SK-N-SH treated with all-trans-retinoic acid at 6 μM for 48 hours (cell line): ENCODE results near the gene SPG7.
"Not testable (repeated sequence)": the region's sequence is repeated elsewhere in the genome, so short reads cannot be mapped to it uniquely, and the experiment has no call there.

ENCODE experiments used
- ATAC-seq: fragments of 200-7000 bp; cut with Tn5 transposase; 3 replicates; pipeline ENCODE4 v1.9.1; 2020; ENCODE audit warnings: mild to moderate bottlenecking, moderate library complexity
- BACH2 ChIP-seq: fragments of 250-450 bp; sonication (Bioruptor Pico); IDR thresholded peaks from 2 replicates; pipeline ENCODE4 v1.9.0; 2021; ENCODE audit warnings: mild to moderate bottlenecking, borderline replicate concordance
- CSDC2 ChIP-seq: fragments of 250-450 bp; sonication (Bioruptor Pico); IDR thresholded peaks from 2 replicates; pipeline ENCODE4 v1.5.0; 2020; ENCODE audit warnings: mild to moderate bottlenecking, moderate library complexity
- ESRRG ChIP-seq: fragments of 250-450 bp; sonication (Bioruptor Pico); IDR thresholded peaks from 2 replicates; pipeline ENCODE4 v1.6.1; 2021; ENCODE audit warnings: mild to moderate bottlenecking
- GLIS3 ChIP-seq: fragments of 250-450 bp; sonication (Bioruptor Pico); IDR thresholded peaks from 2 replicates; pipeline ENCODE4 v1.5.0; 2020; ENCODE audit warnings: mild to moderate bottlenecking, moderate library complexity
- OSR1 ChIP-seq: fragments of 250-450 bp; sonication (Bioruptor Pico); IDR thresholded peaks from 2 replicates; pipeline ENCODE4 v1.8.0; 2022; ENCODE audit warnings: moderate library complexity, mild to moderate bottlenecking, inconsistent platforms
- PPARA ChIP-seq: fragments of 250-450 bp; sonication (Bioruptor Pico); IDR thresholded peaks from 2 replicates; pipeline ENCODE4 v1.5.0; 2020; ENCODE audit warnings: mild to moderate bottlenecking, borderline replicate concordance
- RARB ChIP-seq: fragments of 250-450 bp; sonication (Bioruptor Pico); IDR thresholded peaks from 2 replicates; pipeline ENCODE4 v1.8.0; 2021; ENCODE audit warnings: mild to moderate bottlenecking, moderate library complexity
- SNAI2 ChIP-seq: fragments of 250-450 bp; sonication (Bioruptor Pico); IDR thresholded peaks from 2 replicates; pipeline ENCODE4 v1.5.0; 2020; ENCODE audit warnings: mild to moderate bottlenecking, moderate library complexity
- TCF4 ChIP-seq: fragments of 250-450 bp; sonication (Bioruptor Pico); IDR thresholded peaks from 2 replicates; pipeline ENCODE4 v1.8.0; 2021; ENCODE audit warnings: mild to moderate bottlenecking, moderate library complexity, borderline replicate concordance
- TOX ChIP-seq: fragments of 250-450 bp; sonication (Bioruptor Pico); IDR thresholded peaks from 2 replicates; pipeline ENCODE4 v1.8.0; 2021; ENCODE audit warnings: mild to moderate bottlenecking, moderate library complexity, borderline replicate concordance
- ZC3H10 ChIP-seq: fragments of 250-450 bp; sonication (Bioruptor Pico); IDR thresholded peaks from 2 replicates; pipeline ENCODE4 v1.5.1; 2021; ENCODE audit warnings: mild to moderate bottlenecking, moderate library complexity
- ZFP3 ChIP-seq: fragments of 250-450 bp; sonication (Bioruptor Pico); IDR thresholded peaks from 2 replicates; pipeline ENCODE4 v1.5.0; 2020; ENCODE audit warnings: mild to moderate bottlenecking, moderate library complexity
- ZFP30 ChIP-seq: fragments of 450-650 bp; formaldehyde crosslinking; IDR thresholded peaks from 2 replicates; pipeline ENCODE4 v1.5.0; 2022; ENCODE audit warnings: mild to moderate bottlenecking, moderate library complexity
- ZNF8 ChIP-seq: fragments of 450-650 bp; formaldehyde crosslinking; IDR thresholded peaks from 2 replicates; pipeline ENCODE4 v1.5.0; 2020; ENCODE audit warnings: mild to moderate bottlenecking, moderate library complexity
- TF ChIP-seq, protein P1 (sequence below): fragments of 250-450 bp; sonication (Bioruptor Pico); IDR thresholded peaks from 2 replicates; pipeline ENCODE4 v1.5.0; 2020; ENCODE audit warnings: mild to moderate bottlenecking, moderate library complexity
- TF ChIP-seq, protein P2 (sequence below): fragments of 250-450 bp; sonication (Bioruptor Pico); IDR thresholded peaks from 2 replicates; pipeline ENCODE4 v1.5.1; 2020; ENCODE audit warnings: low read depth, mild to moderate bottlenecking, moderate library complexity
- TF ChIP-seq, protein P3 (sequence below): fragments of 250-450 bp; sonication (Bioruptor Pico); IDR thresholded peaks from 2 replicates; pipeline ENCODE4 v1.5.1; 2021; ENCODE audit warnings: mild to moderate bottlenecking, moderate library complexity
- TF ChIP-seq, protein P4 (sequence below): fragments of 250-450 bp; sonication (Bioruptor Pico); IDR thresholded peaks from 2 replicates; pipeline ENCODE4 v1.8.0; 2020; ENCODE audit warnings: mild to moderate bottlenecking, moderate library complexity, borderline replicate concordance
- TF ChIP-seq, protein P5 (sequence below): fragments of 250-450 bp; sonication (Bioruptor Pico); IDR thresholded peaks from 2 replicates; pipeline ENCODE4 v1.8.0; 2021; ENCODE audit warnings: low read depth, mild to moderate bottlenecking, moderate library complexity, borderline replicate concordance

The SPG7 gene

DNA sequence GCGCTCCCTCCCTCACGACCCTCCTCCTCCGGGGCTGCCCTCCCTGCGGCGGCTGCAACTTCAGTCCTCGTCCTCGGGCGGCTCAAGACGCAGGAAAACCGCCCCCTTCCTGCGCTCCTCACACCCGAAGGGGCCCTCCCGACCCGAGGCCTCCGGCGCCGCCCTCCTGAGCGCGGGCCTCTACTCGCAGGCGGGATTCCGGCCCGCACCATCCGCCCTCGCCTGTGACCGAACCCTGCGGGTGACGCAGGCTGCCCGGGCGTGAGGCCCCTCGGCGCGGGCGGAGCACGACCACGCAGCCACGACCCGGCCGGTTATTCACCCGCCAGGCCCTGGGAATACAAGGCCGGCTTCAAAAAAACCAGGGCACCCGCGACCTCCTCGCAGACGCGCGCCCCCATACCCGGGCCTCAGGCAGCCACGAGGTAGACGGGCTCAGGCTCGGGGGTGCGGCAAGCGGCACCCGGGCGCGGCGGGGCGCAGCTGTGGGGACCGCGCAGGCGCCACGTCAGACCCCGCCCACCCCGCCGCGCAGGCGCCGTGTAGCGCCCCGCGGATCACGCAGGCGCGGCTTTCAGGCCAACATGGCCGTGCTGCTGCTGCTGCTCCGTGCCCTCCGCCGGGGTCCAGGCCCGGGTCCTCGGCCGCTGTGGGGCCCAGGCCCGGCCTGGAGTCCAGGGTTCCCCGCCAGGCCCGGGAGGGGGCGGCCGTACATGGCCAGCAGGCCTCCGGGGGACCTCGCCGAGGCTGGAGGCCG is at the start of gene SPG7:
Gene SPG7 (plus strand): TSS at position 570 of the 757 bp plus-strand sequence. CDS start 15 bp downstream, at position 585.
- TF ChIP-seq TCF4 (CRISPR knock-in tag) (no peak), ZC3H10 (CRISPR knock-in tag) (no peak), ZNF8 (CRISPR knock-in tag) (no peak), BACH2 (CRISPR knock-in tag) (no peak), OSR1 (CRISPR knock-in tag) (no peak), GLIS3 (CRISPR knock-in tag) (no peak), CSDC2 (no peak), ESRRG (no peak)
- TF ChIP-seq, protein P1, sequence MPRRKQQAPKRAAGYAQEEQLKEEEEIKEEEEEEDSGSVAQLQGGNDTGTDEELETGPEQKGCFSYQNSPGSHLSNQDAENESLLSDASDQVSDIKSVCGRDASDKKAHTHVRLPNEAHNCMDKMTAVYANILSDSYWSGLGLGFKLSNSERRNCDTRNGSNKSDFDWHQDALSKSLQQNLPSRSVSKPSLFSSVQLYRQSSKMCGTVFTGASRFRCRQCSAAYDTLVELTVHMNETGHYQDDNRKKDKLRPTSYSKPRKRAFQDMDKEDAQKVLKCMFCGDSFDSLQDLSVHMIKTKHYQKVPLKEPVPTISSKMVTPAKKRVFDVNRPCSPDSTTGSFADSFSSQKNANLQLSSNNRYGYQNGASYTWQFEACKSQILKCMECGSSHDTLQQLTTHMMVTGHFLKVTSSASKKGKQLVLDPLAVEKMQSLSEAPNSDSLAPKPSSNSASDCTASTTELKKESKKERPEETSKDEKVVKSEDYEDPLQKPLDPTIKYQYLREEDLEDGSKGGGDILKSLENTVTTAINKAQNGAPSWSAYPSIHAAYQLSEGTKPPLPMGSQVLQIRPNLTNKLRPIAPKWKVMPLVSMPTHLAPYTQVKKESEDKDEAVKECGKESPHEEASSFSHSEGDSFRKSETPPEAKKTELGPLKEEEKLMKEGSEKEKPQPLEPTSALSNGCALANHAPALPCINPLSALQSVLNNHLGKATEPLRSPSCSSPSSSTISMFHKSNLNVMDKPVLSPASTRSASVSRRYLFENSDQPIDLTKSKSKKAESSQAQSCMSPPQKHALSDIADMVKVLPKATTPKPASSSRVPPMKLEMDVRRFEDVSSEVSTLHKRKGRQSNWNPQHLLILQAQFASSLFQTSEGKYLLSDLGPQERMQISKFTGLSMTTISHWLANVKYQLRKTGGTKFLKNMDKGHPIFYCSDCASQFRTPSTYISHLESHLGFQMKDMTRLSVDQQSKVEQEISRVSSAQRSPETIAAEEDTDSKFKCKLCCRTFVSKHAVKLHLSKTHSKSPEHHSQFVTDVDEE, result no peak
- TF ChIP-seq, protein P2, sequence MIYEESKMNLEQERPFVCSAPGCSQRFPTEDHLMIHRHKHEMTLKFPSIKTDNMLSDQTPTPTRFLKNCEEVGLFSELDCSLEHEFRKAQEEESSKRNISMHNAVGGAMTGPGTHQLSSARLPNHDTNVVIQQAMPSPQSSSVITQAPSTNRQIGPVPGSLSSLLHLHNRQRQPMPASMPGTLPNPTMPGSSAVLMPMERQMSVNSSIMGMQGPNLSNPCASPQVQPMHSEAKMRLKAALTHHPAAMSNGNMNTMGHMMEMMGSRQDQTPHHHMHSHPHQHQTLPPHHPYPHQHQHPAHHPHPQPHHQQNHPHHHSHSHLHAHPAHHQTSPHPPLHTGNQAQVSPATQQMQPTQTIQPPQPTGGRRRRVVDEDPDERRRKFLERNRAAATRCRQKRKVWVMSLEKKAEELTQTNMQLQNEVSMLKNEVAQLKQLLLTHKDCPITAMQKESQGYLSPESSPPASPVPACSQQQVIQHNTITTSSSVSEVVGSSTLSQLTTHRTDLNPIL (CRISPR knock-in tag), result no peak
- TF ChIP-seq, protein P3, sequence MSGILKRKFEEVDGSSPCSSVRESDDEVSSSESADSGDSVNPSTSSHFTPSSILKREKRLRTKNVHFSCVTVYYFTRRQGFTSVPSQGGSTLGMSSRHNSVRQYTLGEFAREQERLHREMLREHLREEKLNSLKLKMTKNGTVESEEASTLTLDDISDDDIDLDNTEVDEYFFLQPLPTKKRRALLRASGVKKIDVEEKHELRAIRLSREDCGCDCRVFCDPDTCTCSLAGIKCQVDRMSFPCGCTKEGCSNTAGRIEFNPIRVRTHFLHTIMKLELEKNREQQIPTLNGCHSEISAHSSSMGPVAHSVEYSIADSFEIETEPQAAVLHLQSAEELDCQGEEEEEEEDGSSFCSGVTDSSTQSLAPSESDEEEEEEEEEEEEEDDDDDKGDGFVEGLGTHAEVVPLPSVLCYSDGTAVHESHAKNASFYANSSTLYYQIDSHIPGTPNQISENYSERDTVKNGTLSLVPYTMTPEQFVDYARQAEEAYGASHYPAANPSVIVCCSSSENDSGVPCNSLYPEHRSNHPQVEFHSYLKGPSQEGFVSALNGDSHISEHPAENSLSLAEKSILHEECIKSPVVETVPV (CRISPR knock-in tag), result no peak
- TF ChIP-seq, protein P4, sequence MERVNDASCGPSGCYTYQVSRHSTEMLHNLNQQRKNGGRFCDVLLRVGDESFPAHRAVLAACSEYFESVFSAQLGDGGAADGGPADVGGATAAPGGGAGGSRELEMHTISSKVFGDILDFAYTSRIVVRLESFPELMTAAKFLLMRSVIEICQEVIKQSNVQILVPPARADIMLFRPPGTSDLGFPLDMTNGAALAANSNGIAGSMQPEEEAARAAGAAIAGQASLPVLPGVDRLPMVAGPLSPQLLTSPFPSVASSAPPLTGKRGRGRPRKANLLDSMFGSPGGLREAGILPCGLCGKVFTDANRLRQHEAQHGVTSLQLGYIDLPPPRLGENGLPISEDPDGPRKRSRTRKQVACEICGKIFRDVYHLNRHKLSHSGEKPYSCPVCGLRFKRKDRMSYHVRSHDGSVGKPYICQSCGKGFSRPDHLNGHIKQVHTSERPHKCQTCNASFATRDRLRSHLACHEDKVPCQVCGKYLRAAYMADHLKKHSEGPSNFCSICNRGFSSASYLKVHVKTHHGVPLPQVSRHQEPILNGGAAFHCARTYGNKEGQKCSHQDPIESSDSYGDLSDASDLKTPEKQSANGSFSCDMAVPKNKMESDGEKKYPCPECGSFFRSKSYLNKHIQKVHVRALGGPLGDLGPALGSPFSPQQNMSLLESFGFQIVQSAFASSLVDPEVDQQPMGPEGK (CRISPR knock-in tag), result no peak; the same call in 1 of the 2 replicates
- TF ChIP-seq, all 23 proteins: peak for 0
- peak; percentile 88 for ATAC-seq

DNA sequence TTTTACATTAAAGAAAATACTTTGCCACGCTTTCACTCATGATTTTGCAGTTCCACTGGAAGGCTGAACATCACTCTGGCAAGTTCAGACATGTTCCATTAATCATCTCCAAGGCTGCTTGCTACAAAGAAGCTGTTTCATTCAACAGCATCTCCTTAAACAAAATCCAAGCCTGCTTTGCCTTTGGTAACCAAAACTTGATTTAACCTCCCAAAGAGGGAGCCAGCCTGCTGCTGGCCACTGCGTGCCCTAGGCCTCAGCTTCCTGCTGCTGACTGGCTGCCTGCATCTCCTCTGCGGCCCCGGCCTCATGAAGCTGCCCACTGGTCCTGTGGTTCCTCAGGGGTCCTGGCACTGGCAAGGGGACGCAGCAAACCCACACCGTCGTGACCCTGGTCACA is 49.7 kb upstream of the SPG7 start:
- no peak; the same call in 2 of the 3 replicates for ATAC-seq
- TF ChIP-seq SNAI2 (CRISPR knock-in tag), result no peak

DNA sequence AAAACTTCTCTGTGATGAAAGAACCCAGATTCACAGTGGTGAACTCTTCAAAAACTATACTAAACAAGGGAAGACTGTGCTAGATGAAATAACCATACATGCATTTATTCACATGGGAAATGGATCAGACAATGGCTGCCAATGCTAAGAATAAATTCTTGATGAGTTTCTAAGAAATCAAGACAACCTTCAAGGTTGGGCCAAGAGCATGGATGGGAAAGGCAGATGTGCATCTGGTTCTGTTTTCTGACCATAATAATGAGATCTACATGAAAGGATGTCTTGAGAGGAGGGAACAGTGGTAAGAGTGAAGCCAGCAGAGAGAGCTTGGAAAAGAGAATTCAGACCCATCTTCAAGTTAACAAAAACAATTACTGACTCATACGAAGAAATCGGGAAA is 49.2 kb upstream of the SPG7 start:
- no peak for ATAC-seq
- TF ChIP-seq TOX (CRISPR knock-in tag) (no peak), PPARA (no peak), CSDC2 (no peak), RARB (no peak), OSR1 (CRISPR knock-in tag) (no peak), ZC3H10 (CRISPR knock-in tag) (no peak), ZNF8 (CRISPR knock-in tag) (no peak)
- TF ChIP-seq, protein P3 (CRISPR knock-in tag), result no peak

DNA sequence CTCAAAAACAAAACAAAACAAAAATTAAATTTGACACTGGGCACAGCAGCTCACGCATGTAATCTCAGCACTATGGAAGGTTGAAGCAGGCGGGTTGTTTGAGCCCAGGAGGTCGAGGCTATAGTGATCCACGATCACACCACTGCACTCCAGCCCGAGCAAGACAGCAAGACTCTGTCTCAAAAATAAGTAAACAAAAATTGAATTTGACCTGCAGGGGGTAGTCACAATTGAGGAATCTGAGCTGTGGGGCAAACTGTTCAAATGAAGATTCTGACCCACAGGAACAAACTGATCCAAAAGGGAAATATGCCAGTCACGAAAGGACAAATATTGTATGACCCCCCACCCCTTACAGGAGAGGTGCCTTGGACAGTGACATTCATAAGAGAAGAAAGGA is 47.6 kb upstream of the SPG7 start:
- no peak for ATAC-seq
- no peak for TF ChIP-seq ZFP3
- no peak for TF ChIP-seq CSDC2
- TF ChIP-seq GLIS3 (CRISPR knock-in tag), result no peak
- no peak for TF ChIP-seq TOX (CRISPR knock-in tag)
- TF ChIP-seq, protein P5, sequence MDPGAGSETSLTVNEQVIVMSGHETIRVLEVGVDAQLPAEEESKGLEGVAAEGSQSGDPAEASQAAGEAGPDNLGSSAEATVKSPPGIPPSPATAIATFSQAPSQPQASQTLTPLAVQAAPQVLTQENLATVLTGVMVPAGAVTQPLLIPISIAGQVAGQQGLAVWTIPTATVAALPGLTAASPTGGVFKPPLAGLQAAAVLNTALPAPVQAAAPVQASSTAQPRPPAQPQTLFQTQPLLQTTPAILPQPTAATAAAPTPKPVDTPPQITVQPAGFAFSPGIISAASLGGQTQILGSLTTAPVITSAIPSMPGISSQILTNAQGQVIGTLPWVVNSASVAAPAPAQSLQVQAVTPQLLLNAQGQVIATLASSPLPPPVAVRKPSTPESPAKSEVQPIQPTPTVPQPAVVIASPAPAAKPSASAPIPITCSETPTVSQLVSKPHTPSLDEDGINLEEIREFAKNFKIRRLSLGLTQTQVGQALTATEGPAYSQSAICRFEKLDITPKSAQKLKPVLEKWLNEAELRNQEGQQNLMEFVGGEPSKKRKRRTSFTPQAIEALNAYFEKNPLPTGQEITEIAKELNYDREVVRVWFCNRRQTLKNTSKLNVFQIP (CRISPR knock-in tag), result no peak
- no peak for TF ChIP-seq ZFP30 (CRISPR knock-in tag)

DNA sequence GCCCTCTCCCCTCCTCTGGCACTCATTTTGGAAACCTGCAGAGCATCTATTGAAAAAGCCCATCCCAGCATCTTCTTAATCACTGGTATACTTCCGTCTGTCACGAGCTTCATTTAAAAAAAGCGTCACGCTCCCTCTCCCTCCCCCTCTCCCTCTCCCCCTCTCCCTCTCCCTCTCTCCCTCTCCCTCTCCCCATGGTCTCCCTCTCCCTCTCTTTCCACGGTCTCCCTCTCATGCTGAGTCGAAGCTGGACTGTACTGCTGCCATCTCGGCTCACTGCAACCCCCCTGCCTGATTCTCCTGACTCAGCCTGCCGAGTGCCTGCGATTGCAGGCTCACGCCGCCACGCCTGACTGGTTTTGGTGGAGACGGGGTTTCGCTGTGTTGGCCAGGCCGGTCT is 46.3 kb upstream of the SPG7 start:
- not testable (repeated sequence) for ATAC-seq

DNA sequence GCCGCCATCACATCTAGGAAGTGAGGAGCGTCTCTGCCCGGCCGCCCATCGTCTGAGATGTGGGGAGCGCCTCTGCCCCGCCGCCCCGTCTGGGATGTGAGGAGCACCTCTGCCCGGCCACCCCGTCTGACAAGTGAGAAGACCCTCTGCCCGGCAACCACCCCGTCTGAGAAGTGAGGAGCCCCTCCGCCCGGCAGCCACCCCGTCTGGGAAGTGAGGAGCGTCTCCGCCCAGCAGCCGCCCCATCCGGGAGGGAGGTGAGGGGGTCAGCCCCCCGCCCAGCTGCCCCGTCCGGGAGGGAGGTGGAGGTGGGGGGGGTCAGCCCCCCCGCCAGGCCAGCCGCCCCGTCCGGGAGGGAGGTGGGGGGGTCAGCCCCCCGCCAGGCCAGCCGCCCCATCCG is 45.6 kb upstream of the SPG7 start:
- not testable (repeated sequence) for ATAC-seq

DNA sequence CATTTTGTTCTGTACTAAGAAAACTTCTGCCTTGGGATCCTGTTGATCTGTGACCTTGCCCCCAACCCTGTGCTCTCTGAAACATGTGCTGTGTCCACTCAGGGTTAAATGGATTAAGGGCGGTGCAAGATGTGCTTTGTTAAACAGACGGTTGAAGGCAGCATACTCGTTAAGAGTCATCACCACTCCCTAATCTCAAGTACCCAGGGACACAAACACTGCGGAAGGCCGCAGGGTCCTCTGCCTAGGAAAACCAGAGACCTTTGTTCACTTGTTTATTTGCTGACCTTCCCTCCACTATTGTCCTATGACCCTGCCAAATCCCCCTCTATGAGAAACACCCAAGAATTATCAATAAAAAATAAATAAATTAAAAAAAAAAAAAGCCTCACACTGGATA is 44.9 kb upstream of the SPG7 start:
- ATAC-seq, result not testable (repeated sequence)
